Non-pigmented ciliary epithelial cell (primary cell): Measurements from ENCODE around the gene ATP2C2.
"Not testable (repeated sequence)": the region's sequence is repeated elsewhere in the genome, so short reads cannot be mapped to it uniquely, and the experiment has no call there.

ENCODE experiments used
- DNase-seq: peaks from one replicate; pipeline ENCODE4 v3.0.0-alpha.2; 2010; ENCODE audit warnings: low read depth

ATP2C2 gene

GRCh38 chr16:84397090-84397489 lies 28.8 kb downstream of the ATP2C2 start:
- no peak for DNase-seq

- no peak for DNase-seq
Observed at GRCh38 chr16:84398701-84399100, 30.4 kb downstream of the ATP2C2 start.

- not testable (repeated sequence) for DNase-seq
Observed at GRCh38 chr16:84399912-84400311, 31.6 kb downstream of the ATP2C2 start.

GRCh38 chr16:84403435-84403834 lies 35.1 kb downstream of the ATP2C2 start:
- DNase-seq: not testable (repeated sequence)

- DNase-seq: no peak
Observed at GRCh38 chr16:84404324-84404723, 36.0 kb downstream of the ATP2C2 start.

- no peak for DNase-seq
Observed at GRCh38 chr16:84404936-84405639, 36.8 kb downstream of the ATP2C2 start.

- DNase-seq: no peak
Observed at GRCh38 chr16:84406006-84406963, 37.9 kb downstream of the ATP2C2 start.

- no peak for DNase-seq
Observed at GRCh38 chr16:84407588-84408313, 39.4 kb downstream of the ATP2C2 start.

- no peak for DNase-seq
Observed at GRCh38 chr16:84408314-84408690, 40.0 kb downstream of the ATP2C2 start.

GRCh38 chr16:84408856-84409255 lies 40.5 kb downstream of the ATP2C2 start:
- DNase-seq: no peak

GRCh38 chr16:84410361-84411138 lies 42.2 kb downstream of the ATP2C2 start:
- DNase-seq: no peak

- DNase-seq: no peak
Observed at GRCh38 chr16:84411768-84412167, 43.4 kb downstream of the ATP2C2 start.

GRCh38 chr16:84412262-84412661 lies 43.9 kb downstream of the ATP2C2 start:
- DNase-seq: no peak

- no peak for DNase-seq
Observed at GRCh38 chr16:84413244-84414004, 45.1 kb downstream of the ATP2C2 start.

- no peak for DNase-seq
Observed at GRCh38 chr16:84414789-84415326, 46.5 kb downstream of the ATP2C2 start.

- no peak for DNase-seq
Observed at GRCh38 chr16:84416407-84417321, 48.3 kb downstream of the ATP2C2 start.

GRCh38 chr16:84418056-84418849 lies 49.9 kb downstream of the ATP2C2 start:
- DNase-seq: no peak

GRCh38 chr16:84419730-84420129 lies 51.4 kb downstream of the ATP2C2 start:
- DNase-seq: no peak

GRCh38 chr16:84420556-84420955 lies 52.2 kb downstream of the ATP2C2 start:
- DNase-seq: not testable (repeated sequence)
